Small intestine (tissue), 7 donors: ENCODE measurements around the gene CLCNKA. TPM values are rescaled to one million over a fixed set of nuclear protein-coding genes. Genes with fewer than 3 reads are reported as not detected.
A peak's percentile ranks its signal among the peaks of the same experiment; 100 is the strongest.
"Not testable (repeated sequence)": the region's sequence is repeated elsewhere in the genome, so short reads cannot be mapped to it uniquely, and the experiment has no call there.

Source experiments
- DNase-seq, 2 donors: peaks; one replicate each; pipeline versions ENCODE4 v3.0.0 to v3.0.0-alpha.2; 2013
- FAIRE-seq: peaks from 2 replicates; lab custom pipeline; 2012; peaks lifted over from hg19 to GRCh38; lab: Jason Lieb, UNC
- H3K27ac ChIP-seq, 3 donors: one replicate each; pipeline ENCODE4 v1.5.1; 2013; ENCODE audit warnings: low read length in 2 of 3, mild to moderate bottlenecking in 2 of 3, control low read depth in 1 of 3, inconsistent platforms in 1 of 3, low read depth in 1 of 3, moderate library complexity in 1 of 3
- H3K27me3 ChIP-seq, 3 donors: one replicate each; pipeline ENCODE4 v1.6.1; 2013; ENCODE audit warnings: low read length in 3 of 3, inconsistent platforms in 1 of 3; ENCODE audit not compliant: control insufficient read depth in 3 of 3, insufficient read depth in 3 of 3
- H3K36me3 ChIP-seq, 3 donors: one replicate each; pipeline ENCODE4 v1.6.1; 2013; ENCODE audit warnings: low read length in 3 of 3, inconsistent platforms in 1 of 3, low read depth in 1 of 3, mild to moderate bottlenecking in 1 of 3, moderate library complexity in 1 of 3; ENCODE audit not compliant: control insufficient read depth in 3 of 3, insufficient read depth in 2 of 3
- H3K4me1 ChIP-seq, 3 donors: one replicate each; pipeline ENCODE4 v1.6.1; 2013; ENCODE audit warnings: low read length in 2 of 3, inconsistent platforms in 1 of 3, low read depth in 1 of 3, mild to moderate bottlenecking in 1 of 3, moderate library complexity in 1 of 3; ENCODE audit not compliant: control insufficient read depth in 3 of 3, insufficient read depth in 2 of 3
- H3K4me3 ChIP-seq, 3 donors: one replicate each; pipeline ENCODE4 v1.5.1; 2013; ENCODE audit warnings: low read length in 3 of 3, control low read depth in 1 of 3, inconsistent platforms in 1 of 3, low read depth in 1 of 3, mild to moderate bottlenecking in 1 of 3, moderate library complexity in 1 of 3
- H3K9me3 ChIP-seq, 2 donors: one replicate each; pipeline ENCODE4 v1.6.1; 2013; ENCODE audit warnings: low read depth in 1 of 2, low read length in 1 of 2; ENCODE audit not compliant: control insufficient read depth in 2 of 2, insufficient read depth in 1 of 2
- WGBS, 3 donors: extraction: QIAGEN DNeasy Blood & Tissue Kit; methylation state at CpG; one replicate each; pipeline ENCODE4 v1.1.7; 2013; 5-methylcytosine and 5-hydroxymethylcytosine counted together
- polyA plus RNA-seq, 4 donors: library from polyadenylated mRNA; stranded (reverse) in 3 of 4; unstranded in 1 of 4; fragments of 200-250 nt in 3 of 4; fragments of 120-200 nt in 1 of 4; gene quantifications; one replicate each; pipeline versions ENCODE4 v1.2.1 to v1.2.3, GENCODE V29; 2013
- donor health status: healthy with polysubstance abuse.
- donor health status: control.
- donor health status: control.
- donor health status: Bipolar disorder and iron deficiency.
- donor health status: healthy.

The CLCNKA gene
- polyA plus RNA-seq, 4 donors: 0.06 to 0.22 (median 0.21) TPM; not detected in 1

DNA sequence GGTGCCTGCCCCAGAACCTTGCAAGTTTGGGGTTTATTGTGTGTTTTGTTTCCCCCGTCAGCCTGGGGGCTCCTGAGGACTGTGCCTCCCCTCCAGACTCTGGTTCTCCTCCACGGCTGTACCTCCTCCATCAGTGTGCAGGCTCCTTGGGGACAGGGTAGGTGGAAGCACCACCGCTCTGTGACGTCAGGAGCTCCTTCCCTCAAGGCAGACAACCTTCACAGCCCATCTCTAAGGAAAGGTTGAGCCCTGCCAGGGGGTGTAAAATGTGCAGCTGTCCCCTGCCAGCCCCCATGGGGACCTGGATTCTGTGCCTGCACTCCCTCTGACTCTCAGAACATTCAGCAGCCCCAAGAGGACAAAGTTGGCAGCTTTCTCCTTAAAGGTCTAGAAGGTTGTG lies 3.5 kb upstream of the CLCNKA start:
- no peak for DNase-seq
- H3K36me3 ChIP-seq: no peaks in the 10 kb centered on the region
- WGBS, 3 donors: 59 to 70% (median 64%) methylated on average over 4 of the region's 4 CpGs
- H3K4me3 ChIP-seq: no peak overlapping the region
- peaks cover 0 to 33% (median 0%) of the 10 kb centered on the region in 3 donors for H3K4me1 ChIP-seq
- peak overlapping the region in 2 of 3 donors; percentile 73 to 86 for H3K27ac ChIP-seq
- no peaks in the 10 kb centered on the region for H3K9me3 ChIP-seq
- FAIRE-seq: no peak
- no peaks in the 10 kb centered on the region for H3K27me3 ChIP-seq

GRCh38 chr1:16018749-16019643 lies 2.8 kb upstream of the CLCNKA start:
- Histone ChIP-seq H3K4me3 (no peak overlapping the region), H3K27ac (peak overlapping the region in 2 of 3 donors; percentile 73 to 86), H3K36me3 (no peaks in the 10 kb centered on the region), H3K27me3 (no peaks in the 10 kb centered on the region), H3K9me3 (no peaks in the 10 kb centered on the region), H3K4me1 (peaks cover 0 to 28% (median 0%) of the 10 kb centered on the region in 3 donors)
- FAIRE-seq (no peak), DNase-seq (no peak)
- WGBS, 3 donors: 76 to 83% (median 80%) methylated on average over 23 of the region's 23 CpGs

GRCh38 chr1:16019644-16020277 lies 2.1 kb upstream of the CLCNKA start:
- FAIRE-seq (no peak), DNase-seq (no peak)
- Histone ChIP-seq H3K27ac (peak overlapping the region in 2 of 3 donors; percentile 73 to 86), H3K4me3 (no peak overlapping the region), H3K4me1 (peaks cover 0 to 24% (median 0%) of the 10 kb centered on the region in 3 donors), H3K9me3 (no peaks in the 10 kb centered on the region), H3K36me3 (no peaks in the 10 kb centered on the region), H3K27me3 (no peaks in the 10 kb centered on the region)
- WGBS, 3 donors: 67 to 95% (median 84%) methylated on average over 8 to 9 of the region's 9 CpGs

DNA sequence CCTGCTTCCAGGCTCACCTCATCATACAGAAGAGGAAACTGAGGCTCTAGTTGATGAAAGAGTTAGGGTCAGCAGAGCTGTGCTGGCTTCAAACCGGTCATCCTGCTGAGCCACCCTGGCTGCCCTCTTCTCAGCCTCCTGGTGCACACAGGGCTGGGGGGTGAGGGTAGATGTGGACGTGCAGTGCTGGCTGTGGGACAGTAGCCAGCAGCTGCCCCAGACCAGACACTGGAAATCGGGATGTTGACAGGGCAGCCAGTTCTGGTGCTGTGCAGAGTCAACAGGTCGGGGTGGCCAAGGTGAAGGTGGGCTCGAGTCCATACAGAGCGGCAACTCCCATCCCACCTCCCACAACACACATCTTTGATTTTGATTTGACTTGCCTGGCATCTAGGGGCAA lies 1.5 kb upstream of the CLCNKA start:
- 83 to 89% (median 88%) methylated on average over 6 of the region's 6 CpGs for WGBS, 3 donors
- Histone ChIP-seq H3K27ac (no peak overlapping the region), H3K4me1 (peaks cover 0 to 20% (median 0%) of the 10 kb centered on the region in 3 donors), H3K4me3 (no peak overlapping the region), H3K27me3 (no peaks in the 10 kb centered on the region), H3K9me3 (no peaks in the 10 kb centered on the region), H3K36me3 (no peaks in the 10 kb centered on the region)
- DNase-seq (no peak), FAIRE-seq (no peak)

DNA sequence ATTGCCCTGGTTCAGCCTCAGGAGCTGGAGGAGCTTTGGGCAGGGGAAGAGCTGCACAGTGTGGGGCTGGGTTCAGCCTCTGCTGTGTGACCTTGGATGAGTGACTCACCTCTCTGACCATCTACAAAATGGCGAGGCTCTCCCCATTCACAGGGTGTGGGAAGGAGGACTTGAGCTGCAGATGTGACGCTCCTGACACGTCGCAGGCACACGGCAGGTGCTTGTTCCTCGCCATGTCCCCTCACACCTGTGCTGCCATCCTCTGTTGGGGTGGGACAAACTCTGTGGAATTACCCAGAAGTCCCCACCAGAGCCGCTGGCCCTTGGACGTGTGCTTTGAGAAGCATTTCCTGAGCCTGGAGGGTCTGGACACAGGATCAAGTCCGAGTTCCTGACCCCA lies 958 bp upstream of the CLCNKA start:
- 70 to 85% (median 75%) methylated on average over 9 of the region's 9 CpGs for WGBS, 3 donors
- H3K36me3 ChIP-seq, H3K4me3 ChIP-seq, H3K27me3 ChIP-seq, DNase-seq, H3K9me3 ChIP-seq, H3K27ac ChIP-seq, FAIRE-seq: not testable (repeated sequence)
- peaks cover 0 to 20% (median 0%) of the 10 kb centered on the region in 3 donors for H3K4me1 ChIP-seq

DNA sequence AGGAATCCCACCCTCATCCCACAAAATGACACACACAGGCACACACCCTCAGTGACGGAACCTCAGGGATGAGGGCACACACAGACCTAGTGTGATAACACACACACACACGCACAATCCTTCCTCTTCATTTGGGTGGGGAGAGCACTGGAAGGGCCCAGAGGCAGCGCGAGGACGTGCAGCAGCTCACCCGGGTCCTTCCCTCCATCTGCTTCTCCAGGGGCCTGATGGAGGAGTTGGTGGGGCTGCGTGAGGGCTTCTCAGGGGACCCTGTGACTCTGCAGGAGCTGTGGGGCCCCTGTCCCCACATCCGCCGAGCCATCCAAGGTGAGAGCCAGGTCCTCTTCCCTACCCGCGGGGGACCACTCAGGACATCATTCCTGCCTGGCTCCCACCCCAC lies 557 bp downstream of the CLCNKA start:
- no peak overlapping the region for H3K27ac ChIP-seq
- no peak for DNase-seq
- WGBS, 3 donors: 72 to 81% (median 77%) methylated on average over 10 to 11 of the region's 11 CpGs
- H3K4me3 ChIP-seq: no peak overlapping the region
- no peaks in the 10 kb centered on the region for H3K27me3 ChIP-seq
- H3K36me3 ChIP-seq: no peaks in the 10 kb centered on the region
- peaks cover 0 to 26% (median 0%) of the 10 kb centered on the region in 3 donors for H3K4me1 ChIP-seq
- no peak for FAIRE-seq
- no peaks in the 10 kb centered on the region for H3K9me3 ChIP-seq

DNA sequence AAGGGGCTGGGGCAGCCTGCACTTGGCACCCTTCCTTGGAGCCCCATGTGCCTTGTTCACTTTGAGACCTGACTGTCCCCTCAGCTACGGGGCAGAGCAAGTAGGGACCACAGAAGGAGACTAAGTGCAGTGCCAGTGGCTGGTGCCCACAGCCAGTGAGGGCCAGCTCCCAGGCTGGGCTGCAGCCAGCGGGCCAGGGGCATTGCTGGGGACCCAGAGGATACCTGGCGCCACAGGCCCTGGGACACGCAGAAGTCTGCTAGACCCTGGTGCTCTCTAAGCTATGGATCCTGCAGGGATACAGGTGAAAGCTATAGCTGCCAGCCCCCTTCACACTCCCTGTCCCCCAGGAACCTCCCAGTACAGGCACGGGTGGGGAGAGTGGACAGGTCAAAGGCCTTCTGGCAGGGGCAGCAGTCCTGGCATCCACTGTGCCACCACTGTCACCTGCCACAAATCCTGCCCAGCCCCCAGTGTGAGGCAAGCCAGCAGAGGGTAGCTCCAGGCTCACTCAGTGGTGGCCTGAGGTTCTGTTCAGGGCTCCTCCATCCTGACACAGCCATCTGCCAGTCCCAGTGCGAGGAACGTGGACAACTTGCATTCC lies 1.3 kb downstream of the CLCNKA start:
- no peak for DNase-seq
- Histone ChIP-seq H3K4me1 (peaks cover 0 to 25% (median 0%) of the 10 kb centered on the region in 3 donors), H3K36me3 (no peaks in the 10 kb centered on the region), H3K27me3 (peaks cover 0 to 3% (median under 1%) of the 10 kb centered on the region in 3 donors), H3K9me3 (no peaks in the 10 kb centered on the region), H3K27ac (no peak overlapping the region), H3K4me3 (no peak overlapping the region)
- FAIRE-seq: no peak
- 71 to 77% (median 72%) methylated on average over 7 of the region's 7 CpGs for WGBS, 3 donors

DNA sequence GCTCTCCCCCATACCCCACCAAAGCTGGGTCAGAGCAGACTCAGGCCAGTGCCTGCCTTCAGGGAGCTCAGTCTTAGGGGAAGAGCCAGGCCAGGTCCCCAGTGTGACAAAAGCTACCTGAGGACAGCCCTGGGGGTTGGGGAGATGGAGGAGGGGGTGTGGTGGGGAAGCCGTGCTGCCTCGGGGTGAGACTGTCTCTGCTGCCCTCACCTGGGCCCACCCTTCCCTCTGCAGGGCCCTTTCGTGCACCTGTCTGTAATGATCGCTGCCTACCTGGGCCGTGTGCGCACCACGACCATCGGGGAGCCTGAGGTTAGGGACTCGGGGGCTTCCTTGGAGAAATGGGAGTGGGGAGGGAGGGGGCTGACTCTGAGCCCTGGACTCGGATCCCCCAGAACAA lies 4.5 kb downstream of the CLCNKA start:
- peaks cover 0 to 16% (median 0%) of the 10 kb centered on the region in 3 donors for H3K4me1 ChIP-seq
- FAIRE-seq, H3K4me3 ChIP-seq, H3K36me3 ChIP-seq, H3K27me3 ChIP-seq, H3K9me3 ChIP-seq, H3K27ac ChIP-seq, DNase-seq: not testable (repeated sequence)
- WGBS, 3 donors: 23 to 38% (median 28%) methylated on average over 9 of the region's 10 CpGs
